ENCODE measurements around the gene MPHOSPH10.
"Not testable (repeated sequence)": the region's sequence is repeated elsewhere in the genome, so short reads cannot be mapped to it uniquely, and the experiment has no call there.

Gene MPHOSPH10

DNA sequence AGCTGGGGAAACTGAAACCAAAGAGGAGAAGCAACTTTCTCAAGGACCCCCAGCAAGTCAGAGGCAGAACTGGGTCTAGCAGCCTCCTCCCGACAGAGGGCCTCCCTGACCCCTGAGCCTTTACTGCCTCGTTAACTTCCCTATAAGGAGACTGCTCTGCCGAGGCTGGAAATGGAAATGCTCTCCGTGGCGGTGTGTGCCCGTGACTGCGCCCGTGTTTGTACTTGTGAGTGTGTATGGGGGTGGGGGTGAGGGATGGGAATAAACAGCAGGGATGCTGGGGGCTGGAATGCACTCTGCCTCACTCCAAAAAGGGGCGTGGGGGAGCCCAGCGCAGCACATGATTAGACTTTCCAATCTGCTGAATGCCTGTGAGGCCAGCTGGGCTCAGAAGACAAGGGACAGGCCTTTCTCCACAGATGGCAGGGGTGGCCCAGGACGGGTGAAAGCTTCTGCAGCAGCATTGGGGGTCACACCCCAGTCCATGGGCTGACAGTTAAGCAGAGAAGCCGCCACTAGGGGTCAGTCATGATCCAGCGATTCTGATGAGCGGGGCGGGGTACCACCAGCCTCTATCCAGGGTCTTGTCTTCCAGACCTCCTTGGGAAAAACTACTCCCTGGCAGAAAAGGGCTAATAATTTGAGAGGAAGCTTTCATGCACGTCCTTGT, 26.8 kb downstream of the MPHOSPH10 start:
- no peak overlapping the region for H3K4me3 ChIP-seq (ENCODE audit: low read depth, low read length)
- TF ChIP-seq, protein P1, sequence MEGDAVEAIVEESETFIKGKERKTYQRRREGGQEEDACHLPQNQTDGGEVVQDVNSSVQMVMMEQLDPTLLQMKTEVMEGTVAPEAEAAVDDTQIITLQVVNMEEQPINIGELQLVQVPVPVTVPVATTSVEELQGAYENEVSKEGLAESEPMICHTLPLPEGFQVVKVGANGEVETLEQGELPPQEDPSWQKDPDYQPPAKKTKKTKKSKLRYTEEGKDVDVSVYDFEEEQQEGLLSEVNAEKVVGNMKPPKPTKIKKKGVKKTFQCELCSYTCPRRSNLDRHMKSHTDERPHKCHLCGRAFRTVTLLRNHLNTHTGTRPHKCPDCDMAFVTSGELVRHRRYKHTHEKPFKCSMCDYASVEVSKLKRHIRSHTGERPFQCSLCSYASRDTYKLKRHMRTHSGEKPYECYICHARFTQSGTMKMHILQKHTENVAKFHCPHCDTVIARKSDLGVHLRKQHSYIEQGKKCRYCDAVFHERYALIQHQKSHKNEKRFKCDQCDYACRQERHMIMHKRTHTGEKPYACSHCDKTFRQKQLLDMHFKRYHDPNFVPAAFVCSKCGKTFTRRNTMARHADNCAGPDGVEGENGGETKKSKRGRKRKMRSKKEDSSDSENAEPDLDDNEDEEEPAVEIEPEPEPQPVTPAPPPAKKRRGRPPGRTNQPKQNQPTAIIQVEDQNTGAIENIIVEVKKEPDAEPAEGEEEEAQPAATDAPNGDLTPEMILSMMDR (IDR thresholded peaks at IDR 0.05; ENCODE audit: low read depth, low read length): peak; percentile 93

DNA sequence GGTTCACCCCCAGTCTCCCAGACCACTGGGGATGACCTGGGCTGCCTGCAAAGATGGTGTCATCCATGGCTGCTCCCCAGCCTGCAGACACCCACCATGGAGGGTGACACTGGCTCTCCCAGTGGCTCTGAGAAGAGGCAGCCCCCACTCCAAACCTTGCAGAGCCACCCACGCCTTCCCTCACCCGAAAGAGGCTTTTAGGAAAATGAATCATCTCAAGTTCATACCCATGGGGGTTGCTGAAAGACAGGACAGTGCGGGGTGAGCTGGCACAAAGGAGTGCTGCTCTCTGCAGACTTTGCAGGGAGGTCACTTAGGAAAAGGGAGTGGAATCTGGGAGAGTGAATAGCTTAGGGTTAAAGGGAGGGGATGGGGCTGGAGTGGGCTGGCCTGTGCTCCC, 36.4 kb downstream of the MPHOSPH10 start:
- Histone ChIP-seq H3K9me3 (ENCODE audit: severe bottlenecking) (no peaks in the 10 kb centered on the region), H3K27ac (no peak overlapping the region), H3K36me3 (no peaks in the 10 kb centered on the region), H3K27me3 (ENCODE audit: insufficient read depth, low read depth, severe bottlenecking) (no peaks in the 10 kb centered on the region), H3K4me3 (ENCODE audit: low read depth, low read length) (no peak overlapping the region)
- TF ChIP-seq, protein P1 (IDR thresholded peaks at IDR 0.05; ENCODE audit: low read depth, low read length): no peak
- DNase-seq: no peak

More for the DNA sequence above, 26.8 kb downstream of the MPHOSPH10 start:
- H3K36me3 ChIP-seq: no peaks in the 10 kb centered on the region
- DNase-seq: peak; percentile 86
- no peaks in the 10 kb centered on the region for H3K9me3 ChIP-seq (ENCODE audit: severe bottlenecking)
- H3K27ac ChIP-seq: no peak overlapping the region
- H3K27me3 ChIP-seq (ENCODE audit: insufficient read depth, low read depth, severe bottlenecking): no peaks in the 10 kb centered on the region

DNA sequence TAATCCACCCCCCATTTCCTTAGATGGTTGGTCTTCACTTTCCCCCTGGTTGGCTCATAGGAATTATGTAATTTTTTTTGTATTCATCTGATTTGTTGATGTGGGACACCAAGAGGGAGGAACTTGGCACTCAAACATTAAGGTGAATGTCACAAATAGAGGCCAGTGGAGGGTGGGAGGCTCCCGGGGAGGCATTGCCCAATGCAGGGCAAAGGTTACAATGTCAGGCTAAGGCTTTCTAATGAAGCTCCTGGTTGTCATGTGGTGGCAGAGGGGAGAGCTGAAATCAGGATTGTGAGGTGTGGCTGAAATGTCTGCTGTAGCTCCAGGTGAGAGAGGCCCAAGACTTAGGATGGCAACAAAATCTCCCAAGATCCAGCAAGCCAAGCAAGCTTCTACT, 42.7 kb downstream of the MPHOSPH10 start:
- TF ChIP-seq, protein P1 (IDR thresholded peaks at IDR 0.05; ENCODE audit: low read depth, low read length): no peak
- DNase-seq: no peak
- Histone ChIP-seq H3K27ac (no peak overlapping the region), H3K4me3 (ENCODE audit: low read depth, low read length) (no peak overlapping the region), H3K36me3 (no peaks in the 10 kb centered on the region), H3K27me3 (ENCODE audit: insufficient read depth, low read depth, severe bottlenecking) (no peaks in the 10 kb centered on the region), H3K9me3 (ENCODE audit: severe bottlenecking) (no peaks in the 10 kb centered on the region)

DNA sequence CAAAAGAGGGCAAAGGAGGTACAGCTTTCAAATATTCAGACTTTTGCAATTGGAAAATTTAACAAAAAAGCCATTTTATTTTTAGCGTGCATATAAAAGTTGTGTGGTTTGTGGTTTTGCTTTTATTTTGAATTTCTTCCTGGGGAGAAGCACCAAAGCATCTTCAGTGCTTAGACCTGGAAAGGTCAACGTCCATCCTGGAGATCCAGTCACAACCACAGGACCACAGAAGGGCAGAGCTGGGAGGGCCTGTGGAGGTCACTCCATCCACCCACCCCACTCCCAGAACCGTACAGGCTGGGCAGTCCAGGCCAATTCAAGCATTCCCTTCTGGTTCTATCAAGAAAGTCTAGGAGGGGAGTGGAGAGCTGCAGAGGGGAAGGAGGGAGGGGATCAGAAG, 43.8 kb downstream of the MPHOSPH10 start:
- H3K27me3 ChIP-seq (ENCODE audit: insufficient read depth, low read depth, severe bottlenecking): no peaks in the 10 kb centered on the region
- TF ChIP-seq, protein P1 (IDR thresholded peaks at IDR 0.05; ENCODE audit: low read depth, low read length): no peak
- no peak for DNase-seq
- H3K9me3 ChIP-seq (ENCODE audit: severe bottlenecking): no peaks in the 10 kb centered on the region
- no peak overlapping the region for H3K4me3 ChIP-seq (ENCODE audit: low read depth, low read length)
- H3K36me3 ChIP-seq: no peaks in the 10 kb centered on the region
- no peak overlapping the region for H3K27ac ChIP-seq

DNA sequence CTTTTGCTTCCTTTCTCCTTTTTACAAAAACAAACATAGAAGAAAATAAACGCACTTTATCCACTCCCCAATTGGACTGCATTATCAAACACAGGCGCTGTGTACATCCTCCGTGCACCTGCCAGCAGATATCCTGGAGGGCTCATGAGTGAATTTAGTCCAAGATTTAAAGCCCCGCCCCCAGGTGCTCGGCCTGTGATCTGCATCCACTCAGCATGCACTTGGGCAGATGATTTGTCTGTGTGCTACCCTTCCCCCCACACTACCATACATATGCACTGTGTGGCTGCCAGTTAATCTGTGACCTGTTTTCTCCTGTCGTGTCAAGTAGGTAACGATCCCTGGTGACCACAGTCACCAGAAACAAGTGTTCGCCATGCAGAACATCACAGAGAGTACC, 48.4 kb downstream of the MPHOSPH10 start:
- not testable (repeated sequence) for H3K27me3 ChIP-seq (ENCODE audit: insufficient read depth, low read depth, severe bottlenecking); H3K9me3 ChIP-seq (ENCODE audit: severe bottlenecking); H3K4me3 ChIP-seq (ENCODE audit: low read depth, low read length); H3K36me3 ChIP-seq; H3K27ac ChIP-seq; DNase-seq

DNA sequence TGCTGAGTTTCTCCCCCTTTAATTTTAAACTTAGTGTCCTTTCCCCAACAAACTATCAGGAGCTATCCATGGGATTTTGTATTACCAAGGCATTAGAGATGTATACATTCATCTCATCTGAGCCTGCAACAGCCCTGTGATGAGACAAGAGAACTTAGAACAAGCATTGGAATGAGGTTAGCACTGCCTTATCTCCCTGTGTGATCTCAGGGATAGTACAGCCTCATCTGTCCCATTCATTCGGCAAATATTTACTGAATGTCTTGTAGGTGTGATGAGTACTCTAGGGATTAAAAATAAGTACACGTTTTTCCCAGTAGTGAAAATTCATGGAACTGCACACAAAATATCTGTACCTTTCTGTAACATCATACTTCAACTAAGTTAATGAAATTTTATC, 50.9 kb downstream of the MPHOSPH10 start:
- no peak for DNase-seq
- TF ChIP-seq, protein P1 (IDR thresholded peaks at IDR 0.05; ENCODE audit: low read depth, low read length): no peak
- Histone ChIP-seq H3K4me3 (ENCODE audit: low read depth, low read length) (no peak overlapping the region), H3K36me3 (no peaks in the 10 kb centered on the region), H3K27me3 (ENCODE audit: insufficient read depth, low read depth, severe bottlenecking) (no peaks in the 10 kb centered on the region), H3K9me3 (ENCODE audit: severe bottlenecking) (no peaks in the 10 kb centered on the region), H3K27ac (no peak overlapping the region)

DNA sequence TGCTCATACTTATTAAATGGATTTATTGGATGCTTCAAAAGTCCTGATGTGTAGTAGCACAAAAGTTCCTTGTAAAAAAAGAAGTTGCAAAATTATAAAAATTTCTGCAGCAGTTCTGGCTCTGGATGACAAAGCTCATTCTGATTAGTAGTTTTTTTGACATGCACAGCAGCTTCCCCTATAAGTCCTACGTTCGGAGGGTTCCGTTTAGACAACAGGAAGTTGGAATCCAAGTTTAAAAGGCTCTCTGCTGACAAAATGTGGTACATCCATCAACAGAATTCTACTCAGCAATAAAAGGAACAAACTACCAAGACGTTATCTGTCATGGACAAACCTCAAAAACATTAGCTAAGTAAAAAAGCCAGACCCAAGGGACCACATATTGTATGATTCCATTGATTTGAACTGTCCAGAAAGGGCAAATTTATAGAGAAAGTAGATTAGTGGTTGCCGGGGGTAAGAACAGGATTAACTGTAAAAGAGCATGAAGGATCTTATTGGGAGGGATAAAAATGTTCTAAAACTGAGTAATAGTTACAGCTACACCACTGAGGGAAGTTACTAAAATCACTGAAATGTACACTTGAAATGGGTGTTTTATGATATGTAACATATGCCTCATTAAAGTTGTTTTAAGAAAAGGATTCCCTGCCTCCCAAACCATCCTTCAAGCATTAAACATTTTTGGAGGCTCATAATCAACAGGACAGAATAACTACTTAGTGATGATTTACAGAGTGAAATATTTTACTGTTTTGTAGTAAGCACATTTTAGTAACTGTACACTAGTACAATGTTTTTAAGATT, 53.1 kb downstream of the MPHOSPH10 start:
- H3K9me3 ChIP-seq (ENCODE audit: severe bottlenecking); H3K4me3 ChIP-seq (ENCODE audit: low read depth, low read length); DNase-seq; H3K27ac ChIP-seq; H3K27me3 ChIP-seq (ENCODE audit: insufficient read depth, low read depth, severe bottlenecking); H3K36me3 ChIP-seq: not testable (repeated sequence)

All from WERI-Rb-1 (cell line).